CD4-positive, alpha-beta T cell treated with Interleukin-4 for 4 hours (primary cell): ENCODE measurements around the gene SCYGR4.
"Not testable (repeated sequence)": the region's sequence is repeated elsewhere in the genome, so short reads cannot be mapped to it uniquely, and the experiment has no call there.

Source experiments
- DNase-seq: peaks from one replicate; pipeline ENCODE4 v3.0.0-alpha.2; 2020

SCYGR4 gene

GRCh38 chr2:227614740-227615139 is 2.6 kb upstream of the SCYGR4 start, which contains the start of gene SCYGR3:
Gene SCYGR3 (minus strand): TSS chr2:227614840. CDS start chr2:227614840, 0 bp downstream.
- DNase-seq = no peak

GRCh38 chr2:227615181-227615580 is 2.1 kb upstream of the SCYGR4 start:
- DNase-seq = no peak

GRCh38 chr2:227615906-227616305 is 1.4 kb upstream of the SCYGR4 start:
- DNase-seq = no peak

GRCh38 chr2:227616631-227617030 is 667 bp upstream of the SCYGR4 start:
- no peak for DNase-seq

GRCh38 chr2:227623226-227623625 is 5.9 kb downstream of the SCYGR4 start:
- DNase-seq = no peak

GRCh38 chr2:227625420-227625819 is 8.1 kb downstream of the SCYGR4 start:
- DNase-seq = no peak

GRCh38 chr2:227626580-227627151 is 9.4 kb downstream of the SCYGR4 start:
- no peak for DNase-seq

GRCh38 chr2:227627769-227628168 is 10.5 kb downstream of the SCYGR4 start:
- DNase-seq = no peak

- no peak for DNase-seq
Observed at GRCh38 chr2:227629435-227629834, 12.1 kb downstream of the SCYGR4 start.

GRCh38 chr2:227630322-227630721 is 13.0 kb downstream of the SCYGR4 start:
- DNase-seq = no peak

- no peak for DNase-seq
Observed at GRCh38 chr2:227632827-227633226, 15.5 kb downstream of the SCYGR4 start.

- no peak for DNase-seq
Observed at GRCh38 chr2:227634201-227634600, 16.9 kb downstream of the SCYGR4 start.

- no peak for DNase-seq
Observed at GRCh38 chr2:227642656-227643055, 25.4 kb downstream of the SCYGR4 start.

- no peak for DNase-seq
Observed at GRCh38 chr2:227643990-227644551, 26.8 kb downstream of the SCYGR4 start.

- DNase-seq = no peak
Observed at GRCh38 chr2:227653419-227653818, 36.1 kb downstream of the SCYGR4 start.

GRCh38 chr2:227654426-227654825 is 37.1 kb downstream of the SCYGR4 start:
- DNase-seq = no peak

- no peak for DNase-seq
Observed at GRCh38 chr2:227655454-227655853, 38.2 kb downstream of the SCYGR4 start.

- no peak for DNase-seq
Observed at GRCh38 chr2:227657199-227657845, 40.0 kb downstream of the SCYGR4 start.

- no peak for DNase-seq
Observed at GRCh38 chr2:227661025-227661649, 43.8 kb downstream of the SCYGR4 start.

GRCh38 chr2:227661827-227662226 is 44.5 kb downstream of the SCYGR4 start:
- no peak for DNase-seq

- no peak for DNase-seq
Observed at GRCh38 chr2:227665189-227665940, 48.1 kb downstream of the SCYGR4 start.

GRCh38 chr2:227666631-227667170 is 49.4 kb downstream of the SCYGR4 start, which contains the start of gene SCYGR5:
Gene SCYGR5 (plus strand): TSS chr2:227666804. CDS start chr2:227666804, 0 bp downstream.
- not testable (repeated sequence) for DNase-seq
